Fibroblast of skin of back (primary cell): ENCODE measurements around the gene MAPK8.

Source experiments
- DNase-seq: peaks from one replicate; pipeline ENCODE4 v3.0.0-alpha.2; 2013

Gene MAPK8

DNA sequence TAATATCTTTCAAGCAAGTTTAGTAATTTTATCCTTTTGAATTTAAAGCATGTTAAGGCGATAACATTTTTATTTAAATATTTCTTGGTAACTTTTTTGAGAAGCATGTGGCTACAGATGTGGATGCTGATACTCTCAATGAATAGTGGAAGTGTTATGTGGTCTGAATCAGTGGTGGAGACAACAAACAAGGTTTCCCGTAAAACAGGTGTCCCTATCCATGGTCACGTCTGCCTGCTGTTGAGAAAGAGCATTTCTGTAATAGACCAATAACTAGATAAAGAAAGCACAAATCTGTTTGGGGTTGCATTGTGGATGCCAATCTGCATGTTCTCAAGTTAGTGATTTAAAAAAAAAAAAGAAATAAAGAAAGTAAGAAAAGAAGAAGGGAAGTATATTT, 13.9 kb upstream of the MAPK8 start:
- no peak for DNase-seq

DNA sequence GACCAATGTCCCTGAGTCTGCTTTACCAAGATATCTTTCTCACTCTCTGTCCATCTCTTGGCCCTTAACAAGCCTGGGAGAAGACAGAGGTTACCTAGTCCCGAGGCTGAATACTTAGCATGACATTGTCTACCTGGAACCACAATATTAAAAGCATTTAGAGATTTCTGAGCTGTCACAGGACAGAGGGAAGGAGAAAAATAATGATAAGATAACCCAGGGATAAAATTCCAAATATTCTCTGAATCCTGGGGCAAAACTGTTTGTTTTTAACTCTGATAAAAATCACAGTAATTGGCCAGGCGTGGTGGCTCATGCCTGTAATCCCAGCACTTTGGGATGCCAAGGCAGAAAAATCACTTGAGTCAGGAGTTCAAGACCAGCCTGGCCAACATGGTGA, 12.0 kb upstream of the MAPK8 start:
- no peak for DNase-seq

DNA sequence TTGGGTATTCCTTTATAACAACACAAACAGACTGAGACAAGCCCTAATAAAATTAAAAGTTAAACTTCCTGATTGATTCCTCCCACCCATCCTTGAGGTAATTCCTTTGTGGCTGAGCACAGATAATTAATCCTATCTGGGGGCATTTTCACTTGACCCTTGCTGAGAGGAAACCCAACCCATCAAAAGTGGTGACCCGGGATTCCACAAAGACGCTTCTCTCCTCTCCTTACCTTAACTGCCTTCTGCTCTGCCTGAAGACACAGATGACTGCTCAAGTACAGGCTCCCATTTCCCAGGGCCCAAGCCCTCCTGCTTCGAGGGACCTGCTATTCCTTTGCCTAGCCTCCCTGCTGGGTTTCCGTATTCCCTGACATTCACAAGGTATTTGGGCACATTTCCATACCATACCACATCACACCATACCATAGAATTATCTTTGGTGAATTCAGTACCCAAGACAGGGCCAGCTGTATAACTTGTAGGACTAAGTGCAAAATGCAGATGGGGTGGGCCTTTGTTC, 9.8 kb upstream of the MAPK8 start:
- no peak for DNase-seq

DNA sequence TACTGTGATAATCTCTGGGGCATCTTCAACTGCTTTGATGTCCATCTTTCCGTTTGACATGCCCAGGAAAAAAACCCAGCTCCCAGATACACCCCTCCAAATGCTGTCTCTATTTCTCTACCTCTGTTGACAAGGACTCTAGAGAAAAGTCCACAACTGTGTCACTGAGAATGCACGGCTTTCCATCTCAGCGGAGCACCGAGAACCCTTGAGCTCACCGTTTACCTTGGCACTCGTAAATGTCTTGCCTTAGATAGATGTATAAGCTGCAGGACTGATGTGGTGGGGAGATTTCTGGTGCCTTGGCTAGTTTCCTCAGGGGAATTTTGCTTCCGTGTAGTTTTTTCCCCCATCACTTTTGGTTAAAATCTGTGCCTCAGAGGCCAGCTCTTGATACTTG, 7.4 kb upstream of the MAPK8 start:
- no peak for DNase-seq

DNA sequence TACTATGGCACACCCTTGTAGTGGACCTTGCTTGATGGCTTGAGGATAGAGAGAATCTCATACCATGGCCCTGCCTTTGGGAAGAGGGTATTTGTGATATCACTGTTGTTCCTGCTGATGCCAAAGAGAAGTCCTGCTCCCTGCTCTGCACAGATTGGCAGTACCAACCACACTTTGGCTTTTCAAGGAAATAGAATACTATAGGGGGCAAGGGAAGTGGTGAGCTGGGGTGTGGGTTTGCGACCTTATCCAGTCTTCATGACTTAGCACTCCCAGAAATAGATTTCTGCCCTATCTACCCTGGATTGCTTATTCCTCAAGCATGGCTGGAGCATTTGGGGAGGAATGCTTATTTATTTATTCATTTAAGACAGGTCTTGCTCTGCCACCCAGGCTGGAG, 6.8 kb upstream of the MAPK8 start:
- no peak for DNase-seq

DNA sequence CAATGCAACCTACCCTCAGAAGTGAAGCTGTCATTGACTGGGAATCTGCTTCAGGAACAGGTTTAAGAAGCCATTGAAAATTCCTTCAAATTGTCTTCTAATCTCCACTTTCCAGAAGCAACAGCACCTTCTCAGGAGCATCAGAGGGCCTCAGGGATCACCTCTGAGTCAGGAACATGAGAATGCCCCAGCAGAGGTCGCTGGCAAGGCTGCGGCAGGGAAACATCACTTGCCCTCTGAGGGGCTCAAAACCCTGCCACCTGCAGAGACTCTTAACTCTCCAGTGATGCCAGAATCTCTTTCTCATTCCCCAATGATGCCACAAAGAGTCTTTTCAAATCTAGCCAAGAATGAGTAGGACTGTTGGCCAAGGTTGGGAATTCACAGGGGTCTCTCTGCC, 5.9 kb upstream of the MAPK8 start:
- DNase-seq = no peak

DNA sequence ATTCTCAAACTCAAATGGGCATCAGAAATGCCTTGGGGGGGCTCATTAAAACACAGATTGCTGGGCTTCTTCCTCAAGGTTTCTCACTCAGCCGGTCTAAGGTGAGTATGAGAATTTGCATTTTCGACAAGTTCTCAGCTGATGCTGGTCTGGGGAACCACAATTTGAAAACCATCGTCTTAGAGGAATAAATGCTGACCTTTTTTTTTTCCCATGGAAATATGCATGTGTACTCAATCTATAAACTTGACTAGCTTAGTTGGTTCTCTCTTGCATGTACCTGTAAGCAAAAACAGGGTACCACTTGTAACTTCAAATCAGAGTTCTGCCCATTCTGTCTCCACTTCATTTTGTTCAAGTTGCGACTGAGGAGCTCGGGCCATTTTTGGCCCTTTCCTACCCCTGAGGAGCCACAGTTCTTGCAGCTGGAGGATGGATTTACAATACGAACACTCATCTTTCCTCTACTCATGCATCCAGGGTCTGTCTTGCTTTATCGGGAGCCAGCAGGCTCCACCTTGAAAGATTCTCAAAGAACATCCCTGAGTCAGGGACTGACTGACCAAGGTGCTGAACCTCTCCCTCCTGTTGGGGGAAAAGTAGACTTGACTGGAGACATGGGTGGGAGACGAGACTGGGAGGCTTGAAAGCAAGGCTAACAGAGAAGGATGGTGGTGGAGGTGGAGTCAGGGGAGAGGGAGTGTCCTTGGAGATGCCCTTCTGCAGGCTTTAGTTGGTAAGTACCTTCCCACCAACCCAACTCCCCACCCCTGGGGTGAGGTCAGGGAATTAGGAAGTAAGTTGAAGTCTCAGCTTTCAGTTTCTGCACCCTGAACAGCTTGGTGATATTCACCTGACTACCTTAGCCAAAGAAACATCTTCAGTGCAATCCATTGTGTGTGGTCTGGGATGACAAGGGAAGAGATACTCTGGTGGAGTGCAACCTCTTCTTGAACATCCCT, 3.7 kb upstream of the MAPK8 start:
- DNase-seq = no peak

DNA sequence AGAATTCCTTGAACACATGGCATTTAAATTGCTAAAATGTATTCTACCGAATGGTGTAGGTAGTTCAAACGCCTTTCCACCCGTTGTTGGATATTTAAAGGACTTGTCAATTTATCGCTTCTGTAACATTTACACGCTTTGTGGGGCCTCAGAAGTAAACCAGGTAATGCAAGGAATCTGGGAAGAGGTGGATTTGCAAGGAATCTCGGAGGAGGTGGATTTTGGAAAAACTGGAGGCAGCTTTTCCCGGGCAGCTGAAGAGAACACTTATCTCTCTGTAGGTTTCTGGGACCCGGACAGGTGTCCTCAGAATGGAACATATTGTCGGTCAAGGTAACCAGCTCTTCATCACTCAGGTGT, 592 bp upstream of the MAPK8 start:
- no peak for DNase-seq

DNA sequence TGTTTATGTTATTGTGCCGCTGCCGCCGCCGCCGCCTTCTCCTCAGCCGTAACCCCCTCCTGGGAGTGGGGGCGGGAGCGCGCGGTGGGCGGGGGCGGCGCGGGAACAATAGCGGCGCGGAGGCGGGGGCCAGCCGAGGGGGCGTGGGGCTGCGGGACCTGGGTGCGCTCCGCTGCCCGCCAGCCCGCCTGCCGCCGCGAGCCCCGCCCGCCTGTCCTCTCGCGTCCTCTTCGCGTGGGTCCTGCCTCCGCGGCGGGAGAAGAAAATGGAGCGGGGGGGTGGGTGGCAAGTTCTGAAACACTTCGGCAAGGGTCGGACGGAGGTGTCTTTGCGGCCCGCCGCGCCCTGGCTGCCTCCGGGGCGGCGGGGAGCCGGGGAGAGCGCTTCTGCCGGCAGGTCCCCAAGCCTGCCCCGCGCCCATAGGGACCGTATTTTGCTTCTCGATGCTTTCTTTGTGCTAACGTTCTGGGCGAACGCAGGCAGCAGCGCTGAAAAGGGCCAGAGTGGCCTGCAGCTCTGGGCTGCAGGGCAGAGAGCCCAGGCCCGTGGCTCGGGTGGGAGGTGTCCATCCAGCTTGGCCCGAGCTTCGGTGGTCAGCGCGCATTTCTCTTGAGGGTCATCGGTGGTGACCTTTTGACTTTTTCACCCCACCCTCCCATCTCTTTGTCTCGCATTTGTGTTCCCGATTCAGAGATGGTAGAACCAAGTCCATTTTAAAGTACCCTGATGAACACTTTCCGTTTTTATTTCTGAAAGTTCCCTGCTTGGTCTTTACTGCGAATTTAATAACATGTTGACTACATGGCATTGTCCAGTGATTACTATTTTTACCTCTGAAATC, 613 bp downstream of the MAPK8 start:
- peak; percentile 57 for DNase-seq

DNA sequence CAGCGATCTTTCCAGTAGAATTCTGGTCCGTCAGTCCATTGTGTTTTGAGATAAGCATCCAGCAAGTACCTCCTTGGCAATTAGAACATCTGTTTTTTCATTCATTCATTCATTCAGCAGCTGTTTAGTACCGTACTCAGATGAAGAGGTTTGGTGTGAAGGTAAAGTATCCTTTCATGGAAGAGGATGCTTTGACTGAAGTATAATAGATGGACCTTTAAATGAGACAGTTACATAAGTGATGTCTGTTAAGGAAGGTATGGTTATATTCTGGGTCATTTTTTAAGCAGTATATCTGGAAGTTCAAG, 1.2 kb downstream of the MAPK8 start:
- no peak for DNase-seq

DNA sequence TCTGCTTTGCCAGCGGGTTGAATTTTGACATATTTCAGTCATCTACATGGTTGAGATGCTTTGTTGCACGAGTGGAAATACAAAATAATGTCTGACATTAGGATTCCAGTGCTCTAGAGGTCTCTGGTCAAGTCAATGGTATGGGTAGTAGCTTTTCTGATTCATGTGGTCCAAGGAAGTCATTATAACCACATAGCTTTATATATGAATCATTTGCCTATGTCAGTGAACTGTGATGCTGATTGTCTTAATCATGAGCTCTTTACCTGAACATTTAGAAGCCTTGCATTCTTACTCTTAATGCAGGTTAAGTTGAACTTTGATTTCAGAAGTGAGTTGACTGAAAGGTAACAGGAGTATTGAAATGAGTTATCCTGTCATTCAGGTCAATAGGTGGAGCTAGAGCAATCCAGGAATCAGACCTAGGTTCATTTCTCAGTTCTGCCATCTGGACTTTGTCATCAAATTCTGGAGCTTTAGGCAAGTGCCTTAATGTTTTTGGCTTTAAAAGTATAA, 3.3 kb downstream of the MAPK8 start:
- DNase-seq = peak; percentile 69

DNA sequence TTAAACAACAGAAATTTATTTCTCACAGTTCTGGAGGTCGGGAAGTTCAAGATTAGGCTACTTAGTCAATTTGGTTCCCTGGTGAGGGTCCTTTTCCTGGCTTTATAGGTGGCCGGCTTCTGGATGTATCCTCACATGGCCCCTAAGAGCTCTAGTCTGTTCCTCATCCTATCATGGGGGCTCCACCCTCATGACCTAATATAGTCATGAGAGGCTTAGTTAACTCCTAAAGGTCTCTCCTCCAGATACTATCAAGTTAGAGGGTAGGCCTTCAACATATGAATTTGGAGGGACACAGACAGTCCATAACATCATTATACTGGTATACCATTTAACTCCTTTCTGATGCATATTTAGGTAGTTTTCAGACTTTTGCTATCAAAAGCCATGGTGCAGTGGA, 7.6 kb downstream of the MAPK8 start:
- DNase-seq = no peak

DNA sequence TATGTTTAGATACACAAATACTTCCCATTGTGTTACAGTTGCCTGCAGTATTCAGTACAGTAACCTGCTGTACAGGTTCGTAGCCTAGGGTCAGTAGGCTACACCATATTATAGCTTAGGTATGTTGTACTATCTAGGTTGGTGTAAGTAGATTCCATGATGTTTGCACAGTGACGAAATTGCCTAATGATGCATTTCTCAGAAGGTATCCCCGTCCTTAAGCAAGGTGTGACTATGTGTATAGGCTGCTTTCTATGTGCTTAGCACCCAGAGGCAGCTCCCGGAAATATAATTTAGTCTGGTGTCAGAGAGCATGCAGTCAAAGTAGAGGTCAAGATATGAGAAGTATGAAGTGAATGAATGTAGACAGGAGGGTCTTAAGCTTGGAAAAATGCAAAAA, 9.8 kb downstream of the MAPK8 start:
- no peak for DNase-seq

DNA sequence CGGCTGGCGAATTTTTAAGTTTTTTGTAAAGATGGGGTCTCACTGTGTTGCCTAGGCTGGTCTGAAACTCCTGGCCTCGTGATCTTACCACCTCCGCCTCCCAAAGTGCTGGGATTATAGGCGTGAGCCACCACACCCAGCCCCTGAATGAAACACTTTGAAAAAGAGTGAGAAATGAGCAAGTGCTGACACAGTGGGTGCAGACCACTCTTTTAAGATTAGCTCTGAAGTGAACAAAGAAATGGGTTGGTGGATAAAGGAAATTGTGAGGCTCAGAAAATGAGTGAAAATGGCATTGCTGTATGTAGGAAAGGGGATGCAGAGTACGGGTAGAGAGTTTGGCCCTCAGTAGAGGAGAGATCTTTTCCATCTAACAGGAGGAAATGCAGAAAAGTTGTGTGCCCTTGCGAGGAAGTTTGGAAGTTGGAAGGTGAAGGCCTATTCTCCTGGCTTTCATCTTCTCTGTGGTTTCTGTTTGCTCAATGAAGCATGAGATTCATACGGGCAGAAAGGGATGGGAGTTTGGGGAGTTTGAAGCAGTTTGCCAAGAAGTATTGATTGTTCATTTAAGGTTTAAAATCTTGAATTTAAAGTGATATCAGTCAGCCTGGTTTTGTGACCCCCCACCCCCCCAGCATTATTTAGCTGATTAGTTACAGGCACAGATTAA, 11.0 kb downstream of the MAPK8 start:
- DNase-seq = no peak

DNA sequence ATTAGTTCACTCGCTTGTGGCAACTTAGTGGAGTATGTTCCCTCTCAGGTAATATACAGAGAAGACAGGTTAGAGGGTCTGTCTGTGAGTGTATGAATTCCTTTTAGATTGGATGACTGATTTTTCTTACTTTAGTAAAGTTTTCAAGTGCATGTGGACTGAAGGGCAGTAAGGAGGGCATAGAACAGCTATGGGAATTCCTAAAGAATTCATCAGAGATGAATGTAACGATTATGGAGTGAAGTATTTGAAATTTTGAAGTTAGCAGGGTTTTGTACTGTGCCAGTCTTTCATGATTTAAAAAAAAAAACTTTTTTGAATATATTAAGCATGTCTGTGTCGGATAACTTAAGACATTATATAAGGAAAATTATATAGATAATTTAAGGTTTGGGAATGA, 15.5 kb downstream of the MAPK8 start:
- no peak for DNase-seq

DNA sequence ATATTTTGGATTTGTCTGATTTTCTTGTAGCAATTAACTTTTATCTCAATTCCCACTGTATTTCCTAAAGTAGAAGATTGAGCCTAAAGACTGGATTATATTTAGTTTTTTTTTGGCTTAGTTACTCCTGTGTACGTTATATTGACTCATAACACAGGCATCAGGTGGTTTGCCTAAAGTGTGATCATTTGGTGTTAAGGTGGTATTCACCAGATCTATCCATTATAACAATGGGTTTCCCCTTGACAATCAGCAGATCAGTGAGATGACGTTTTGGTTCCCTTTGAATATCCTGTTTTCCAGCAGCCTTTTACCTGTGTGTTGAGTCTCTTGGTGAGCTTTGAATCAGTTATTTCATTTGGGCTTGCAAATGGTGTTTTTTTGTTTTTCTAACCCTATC, 18.1 kb downstream of the MAPK8 start:
- no peak for DNase-seq

DNA sequence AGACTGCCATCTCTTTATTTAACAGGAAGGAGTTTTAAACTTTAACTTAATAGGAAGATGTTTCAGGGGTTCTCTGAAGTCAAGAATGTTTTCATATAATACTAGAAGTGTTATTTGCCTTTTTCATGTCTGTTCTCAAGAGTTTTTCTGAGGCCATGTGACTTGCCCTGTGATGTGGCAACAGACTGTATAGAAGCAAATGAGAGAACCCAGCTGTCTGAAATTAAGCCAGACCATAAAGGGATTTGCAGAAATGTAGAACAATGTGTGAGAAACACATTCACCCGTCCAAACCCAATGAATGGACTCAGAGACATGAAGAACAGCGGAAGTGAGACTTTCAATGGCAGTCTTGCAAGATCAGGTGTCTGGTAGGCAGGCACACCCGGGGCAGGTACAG, 23.8 kb downstream of the MAPK8 start:
- DNase-seq = no peak

DNA sequence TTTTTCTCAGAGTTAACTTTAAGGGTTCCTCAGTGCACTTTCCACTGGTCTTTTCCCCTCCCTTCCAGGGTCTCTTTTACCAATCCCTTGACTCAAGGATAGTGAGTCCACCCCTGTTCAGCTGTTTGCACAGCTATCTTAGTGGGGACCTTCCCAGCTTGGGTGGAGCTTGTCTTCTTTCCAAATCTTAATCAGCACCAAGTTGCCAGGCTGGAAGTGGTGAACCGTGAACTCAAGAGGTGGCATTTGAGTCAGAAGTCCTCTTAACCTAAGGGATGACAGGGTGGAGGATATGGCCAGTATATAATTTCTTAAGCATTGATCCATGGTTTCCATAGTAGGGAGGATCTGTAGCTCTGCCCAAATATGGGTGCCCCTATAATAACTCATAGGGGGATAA, 25.0 kb downstream of the MAPK8 start:
- DNase-seq = no peak

DNA sequence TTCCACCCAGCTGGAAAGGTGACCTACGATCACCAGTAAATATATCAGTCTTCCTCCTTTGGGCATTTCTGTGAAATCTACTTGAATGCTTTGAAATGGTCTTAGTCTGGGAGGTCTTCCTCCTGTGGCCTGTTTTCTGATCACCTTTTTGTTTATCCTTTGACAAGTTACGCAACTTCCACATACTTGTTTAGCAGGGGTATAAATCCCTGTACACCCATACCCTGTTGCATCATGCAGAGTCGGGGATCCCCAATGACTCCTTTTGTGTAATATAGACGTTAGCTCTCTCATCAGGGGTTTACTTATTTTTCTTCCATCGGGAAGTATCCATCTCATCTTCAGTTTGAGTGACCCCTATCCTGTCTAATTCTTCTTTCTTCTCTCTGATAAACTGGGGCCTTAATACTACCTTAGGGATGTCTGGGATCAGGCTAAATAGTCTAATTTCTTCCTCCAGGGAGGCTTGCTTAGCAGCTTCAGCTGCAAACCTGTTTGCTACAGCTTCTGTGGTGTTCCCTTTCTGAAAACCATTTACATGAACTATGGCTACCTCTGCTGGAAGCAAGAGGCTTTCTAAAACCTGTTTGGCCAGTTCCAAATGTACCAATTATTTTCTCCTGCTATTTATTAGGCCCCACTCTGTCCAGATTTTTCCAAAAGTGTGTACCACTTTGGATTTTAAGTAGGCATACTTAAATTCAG, 25.8 kb downstream of the MAPK8 start:
- no peak for DNase-seq

DNA sequence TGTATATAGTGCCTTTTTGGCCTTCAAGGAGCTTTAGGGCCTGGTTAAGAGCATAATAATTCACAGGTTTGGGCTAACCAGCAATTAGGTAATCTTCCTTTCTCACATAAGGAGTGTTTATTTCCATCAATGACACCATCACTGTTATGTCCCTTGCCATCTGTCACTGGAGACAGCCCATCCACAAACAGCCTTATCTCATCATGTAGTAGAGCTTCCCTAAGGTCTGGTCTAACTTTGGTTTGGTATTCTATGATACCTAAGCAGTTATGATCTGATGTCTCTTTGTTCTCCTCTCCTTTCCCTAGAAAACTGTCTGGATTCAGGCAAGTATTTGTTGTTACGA, 26.4 kb downstream of the MAPK8 start:
- DNase-seq = no peak

DNA sequence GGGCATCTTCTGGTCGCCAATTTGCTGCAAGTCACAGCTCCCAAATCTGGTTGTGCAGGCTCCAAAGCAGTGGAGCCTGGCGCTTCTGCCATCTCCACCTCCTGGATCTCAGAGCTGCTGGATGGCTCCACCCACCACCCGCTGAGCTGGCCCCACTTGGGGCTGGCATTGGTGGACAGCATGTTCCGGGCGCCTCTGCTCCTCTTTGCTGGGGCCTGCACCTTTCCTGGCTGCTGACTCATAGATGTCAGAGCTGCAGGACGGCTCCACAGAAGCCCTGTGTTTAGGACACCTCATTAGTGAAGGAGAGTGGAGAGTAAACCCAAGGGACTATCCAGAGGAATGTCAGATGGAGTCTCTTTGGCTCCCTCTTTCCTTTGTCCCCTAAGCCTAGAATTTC, 27.4 kb downstream of the MAPK8 start:
- DNase-seq = peak; percentile 4

DNA sequence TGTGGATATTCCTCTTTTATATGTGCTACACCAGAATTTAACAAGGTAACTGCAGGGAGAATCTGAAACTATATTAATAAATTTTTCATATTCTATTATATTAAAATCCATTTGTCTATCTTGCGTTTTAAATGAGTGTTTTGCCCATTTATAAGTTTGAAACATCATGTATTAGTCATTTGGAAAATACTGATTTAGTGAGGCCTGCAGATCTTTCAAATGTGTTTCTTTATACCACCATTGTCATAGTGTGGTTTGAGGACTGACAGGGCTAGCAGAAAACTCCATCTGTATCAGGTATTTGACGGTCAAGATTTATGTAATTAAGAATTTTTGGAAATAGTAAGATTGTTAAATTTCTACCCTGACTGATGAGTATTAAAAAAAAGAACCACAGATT, 29.3 kb downstream of the MAPK8 start:
- no peak for DNase-seq
